Measurements from ENCODE around the gene KIF1B.

Gene KIF1B

GRCh38 chr1:10338047-10338446 is 127.7 kb downstream of the KIF1B start:
- Histone ChIP-seq H4K5ac (ENCODE audit: low read length) (no peak overlapping the region), H2BK15ac (replicated peaks; ENCODE audit: low read depth) (no peak overlapping the region), H2BK120ac (ENCODE audit: low read depth, low read length) (no peak overlapping the region), H3K36me3 (ENCODE audit: control insufficient read depth, insufficient read depth, low read length) (peaks cover 6% of the 10 kb centered on the region), H3K23ac (ENCODE audit: low read length) (no peak overlapping the region), H3K27me3 (ENCODE audit: insufficient read depth, low read length, poor library complexity) (no peaks in the 10 kb centered on the region), H2AK5ac (ENCODE audit: low read length) (no peak overlapping the region), H4K8ac (ENCODE audit: low read depth, low read length) (no peak overlapping the region), H3K79me2 (ENCODE audit: control insufficient read depth, insufficient read depth, low read length) (no peaks in the 10 kb centered on the region), H3K4me1 (ENCODE audit: control insufficient read depth, low read depth, low read length) (no peaks in the 10 kb centered on the region), H3K79me1 (ENCODE audit: low read length) (no peaks in the 10 kb centered on the region), H2BK5ac (ENCODE audit: low read length) (no peak overlapping the region), H3K4me2 (ENCODE audit: low read length) (no peak overlapping the region), H3K4me3 (ENCODE audit: low read length) (no peak overlapping the region), H3K27ac (ENCODE audit: low read depth, low read length) (no peak overlapping the region), H3K4ac (ENCODE audit: low read depth, low read length) (no peak overlapping the region), H3K56ac (ENCODE audit: low read length) (no peak overlapping the region), H3K18ac (ENCODE audit: low read length) (no peak overlapping the region), H3K9ac (ENCODE audit: low read length) (no peak overlapping the region)
- DNase-seq, result peak; percentile 61
- no CpG with 5 or more reads among the region's 2 CpGs for WGBS (ENCODE audit: extremely low coverage, insufficient coverage, low lambda C conversion rate)

DNA sequence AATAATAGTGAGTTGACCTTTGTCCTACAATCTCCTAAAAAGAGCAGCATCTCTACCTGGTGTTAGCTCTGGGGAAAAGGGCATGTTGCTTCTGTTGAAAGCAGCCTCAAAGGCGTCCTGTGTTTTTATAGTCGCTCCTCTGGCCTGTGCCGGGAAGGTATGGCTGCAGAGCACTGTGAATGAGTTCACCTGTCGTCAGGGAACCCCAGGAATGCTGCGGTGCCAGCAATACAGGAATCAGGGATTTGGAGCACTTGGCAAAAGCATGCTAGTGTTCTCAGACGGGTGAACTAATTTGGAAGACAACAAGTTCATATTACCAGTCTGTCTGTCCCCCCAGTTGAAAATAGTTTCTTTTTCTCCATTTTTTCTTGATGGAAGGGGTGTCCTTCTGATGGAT is 128.2 kb downstream of the KIF1B start:
- no peak overlapping the region for H2BK5ac ChIP-seq (ENCODE audit: low read length)
- no CpG with 5 or more reads among the region's 6 CpGs for WGBS (ENCODE audit: extremely low coverage, insufficient coverage, low lambda C conversion rate)
- no peak overlapping the region for H2AK5ac ChIP-seq (ENCODE audit: low read length)
- H3K4ac ChIP-seq (ENCODE audit: low read depth, low read length), result no peak overlapping the region
- no peak overlapping the region for H4K5ac ChIP-seq (ENCODE audit: low read length)
- H3K27me3 ChIP-seq (ENCODE audit: insufficient read depth, low read length, poor library complexity), result no peaks in the 10 kb centered on the region
- no peak overlapping the region for H3K27ac ChIP-seq (ENCODE audit: low read depth, low read length)
- H2BK15ac ChIP-seq (replicated peaks; ENCODE audit: low read depth), result no peak overlapping the region
- no peak overlapping the region for H3K4me2 ChIP-seq (ENCODE audit: low read length)
- no peak overlapping the region for H3K9ac ChIP-seq (ENCODE audit: low read length)
- H3K4me3 ChIP-seq (ENCODE audit: low read length), result no peak overlapping the region
- no peaks in the 10 kb centered on the region for H3K79me2 ChIP-seq (ENCODE audit: control insufficient read depth, insufficient read depth, low read length)
- H3K18ac ChIP-seq (ENCODE audit: low read length), result no peak overlapping the region
- H3K23ac ChIP-seq (ENCODE audit: low read length), result no peak overlapping the region
- no peak overlapping the region for H3K56ac ChIP-seq (ENCODE audit: low read length)
- H2BK120ac ChIP-seq (ENCODE audit: low read depth, low read length), result no peak overlapping the region
- H3K4me1 ChIP-seq (ENCODE audit: control insufficient read depth, low read depth, low read length), result no peaks in the 10 kb centered on the region
- peaks cover 6% of the 10 kb centered on the region for H3K36me3 ChIP-seq (ENCODE audit: control insufficient read depth, insufficient read depth, low read length)
- DNase-seq, result no peak
- H3K79me1 ChIP-seq (ENCODE audit: low read length), result no peaks in the 10 kb centered on the region
- H4K8ac ChIP-seq (ENCODE audit: low read depth, low read length), result no peak overlapping the region

DNA sequence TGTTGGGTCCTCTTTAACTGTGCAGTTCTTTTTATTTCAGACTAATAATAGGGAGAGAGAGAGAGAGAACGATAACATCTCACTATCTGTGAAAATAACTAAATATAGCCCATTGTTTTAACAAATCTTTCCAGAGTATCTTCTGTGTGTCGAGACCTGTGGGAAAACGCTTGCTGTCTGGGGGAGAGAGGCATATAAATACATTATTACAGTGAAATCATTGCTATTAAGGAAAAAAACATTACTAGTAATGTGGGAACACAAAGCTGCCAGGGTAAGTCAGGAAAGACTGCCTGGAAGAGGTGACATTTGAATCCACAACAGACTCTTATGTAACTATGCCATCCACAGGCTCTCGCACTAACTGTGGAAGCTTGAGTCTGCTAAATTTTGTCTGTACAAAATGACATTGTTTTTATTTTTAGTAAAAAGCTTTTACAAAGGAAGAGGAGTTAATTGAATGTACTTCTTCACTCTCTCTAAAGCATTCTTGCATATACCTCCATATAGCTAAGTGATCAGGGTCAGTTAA is 128.7 kb downstream of the KIF1B start:
- Histone ChIP-seq H3K27me3 (ENCODE audit: insufficient read depth, low read length, poor library complexity) (no peaks in the 10 kb centered on the region), H3K56ac (ENCODE audit: low read length) (no peak overlapping the region), H2BK120ac (ENCODE audit: low read depth, low read length) (no peak overlapping the region), H3K18ac (ENCODE audit: low read length) (no peak overlapping the region), H2BK15ac (replicated peaks; ENCODE audit: low read depth) (no peak overlapping the region), H4K8ac (ENCODE audit: low read depth, low read length) (no peak overlapping the region), H3K79me2 (ENCODE audit: control insufficient read depth, insufficient read depth, low read length) (no peaks in the 10 kb centered on the region), H3K4me2 (ENCODE audit: low read length) (no peak overlapping the region), H3K4me3 (ENCODE audit: low read length) (no peak overlapping the region), H3K36me3 (ENCODE audit: control insufficient read depth, insufficient read depth, low read length) (peaks cover 9% of the 10 kb centered on the region), H3K79me1 (ENCODE audit: low read length) (no peaks in the 10 kb centered on the region), H2AK5ac (ENCODE audit: low read length) (no peak overlapping the region), H4K5ac (ENCODE audit: low read length) (no peak overlapping the region), H3K27ac (ENCODE audit: low read depth, low read length) (no peak overlapping the region), H3K9ac (ENCODE audit: low read length) (no peak overlapping the region), H3K4me1 (ENCODE audit: control insufficient read depth, low read depth, low read length) (no peaks in the 10 kb centered on the region), H2BK5ac (ENCODE audit: low read length) (no peak overlapping the region), H3K4ac (ENCODE audit: low read depth, low read length) (no peak overlapping the region), H3K23ac (ENCODE audit: low read length) (no peak overlapping the region)
- DNase-seq, result no peak
- no CpG with 5 or more reads among the region's 4 CpGs for WGBS (ENCODE audit: extremely low coverage, insufficient coverage, low lambda C conversion rate)

GRCh38 chr1:10339815-10340214 is 129.4 kb downstream of the KIF1B start:
- H3K56ac ChIP-seq (ENCODE audit: low read length), result no peak overlapping the region
- H3K27ac ChIP-seq (ENCODE audit: low read depth, low read length), result no peak overlapping the region
- no peaks in the 10 kb centered on the region for H3K4me1 ChIP-seq (ENCODE audit: control insufficient read depth, low read depth, low read length)

DNA sequence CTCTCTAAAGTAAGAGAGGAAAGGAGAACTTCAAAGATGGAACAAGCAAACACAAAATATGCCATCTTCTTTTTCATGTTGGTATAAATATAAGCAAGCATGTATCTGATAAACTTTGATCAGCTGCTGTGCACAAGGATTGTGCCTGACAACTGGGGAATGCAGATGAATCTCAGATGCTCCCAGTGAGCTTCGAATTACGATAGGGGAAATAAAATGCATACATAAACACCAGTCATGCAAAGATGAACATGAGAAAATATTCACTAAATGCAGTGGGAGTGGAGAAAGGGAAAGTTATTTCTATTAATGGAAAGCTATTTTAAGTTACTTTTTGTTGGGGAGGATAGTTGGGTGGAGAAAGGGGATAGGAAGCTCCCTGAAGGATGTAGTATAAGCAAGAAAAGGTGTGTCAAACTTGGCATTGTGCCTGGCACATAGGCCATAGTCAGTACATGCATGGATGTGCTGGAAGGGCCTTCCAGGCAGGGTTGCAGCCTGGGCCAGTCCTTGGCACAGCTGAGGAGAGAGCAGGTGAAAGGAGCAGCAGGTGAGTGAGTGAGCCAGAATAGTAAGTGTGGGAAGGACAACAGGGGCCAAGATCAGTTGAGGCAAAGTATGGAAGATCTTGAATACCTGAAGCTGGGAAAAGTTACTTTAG is 130.7 kb downstream of the KIF1B start:
- H4K8ac ChIP-seq (ENCODE audit: low read depth, low read length), result no peak overlapping the region
- no peak overlapping the region for H3K4me2 ChIP-seq (ENCODE audit: low read length)
- no peak overlapping the region for H3K18ac ChIP-seq (ENCODE audit: low read length)
- H3K27ac ChIP-seq (ENCODE audit: low read depth, low read length), result no peak overlapping the region
- no peak overlapping the region for H2BK5ac ChIP-seq (ENCODE audit: low read length)
- peaks cover 5% of the 10 kb centered on the region for H3K36me3 ChIP-seq (ENCODE audit: control insufficient read depth, insufficient read depth, low read length)
- H3K79me1 ChIP-seq (ENCODE audit: low read length), result no peaks in the 10 kb centered on the region
- no peak overlapping the region for H2AK5ac ChIP-seq (ENCODE audit: low read length)
- no peak overlapping the region for H2BK15ac ChIP-seq (replicated peaks; ENCODE audit: low read depth)
- H3K4me1 ChIP-seq (ENCODE audit: control insufficient read depth, low read depth, low read length), result no peaks in the 10 kb centered on the region
- H3K27me3 ChIP-seq (ENCODE audit: insufficient read depth, low read length, poor library complexity), result no peaks in the 10 kb centered on the region
- H3K79me2 ChIP-seq (ENCODE audit: control insufficient read depth, insufficient read depth, low read length), result no peaks in the 10 kb centered on the region
- no peak overlapping the region for H3K23ac ChIP-seq (ENCODE audit: low read length)
- no peak overlapping the region for H2BK120ac ChIP-seq (ENCODE audit: low read depth, low read length)
- DNase-seq, result no peak
- no peak overlapping the region for H3K4me3 ChIP-seq (ENCODE audit: low read length)
- no peak overlapping the region for H3K4ac ChIP-seq (ENCODE audit: low read depth, low read length)
- no peak overlapping the region for H3K56ac ChIP-seq (ENCODE audit: low read length)
- no CpG with 5 or more reads among the region's 2 CpGs for WGBS (ENCODE audit: extremely low coverage, insufficient coverage, low lambda C conversion rate)
- H3K9ac ChIP-seq (ENCODE audit: low read length), result no peak overlapping the region
- H4K5ac ChIP-seq (ENCODE audit: low read length), result no peak overlapping the region

More at GRCh38 chr1:10339815-10340214, 129.4 kb downstream of the KIF1B start:
- no peak overlapping the region for H3K4ac ChIP-seq (ENCODE audit: low read depth, low read length)
- peaks cover 5% of the 10 kb centered on the region for H3K36me3 ChIP-seq (ENCODE audit: control insufficient read depth, insufficient read depth, low read length)
- no peak overlapping the region for H2AK5ac ChIP-seq (ENCODE audit: low read length)
- no peak overlapping the region for H2BK5ac ChIP-seq (ENCODE audit: low read length)
- no peak overlapping the region for H3K23ac ChIP-seq (ENCODE audit: low read length)
- H3K27me3 ChIP-seq (ENCODE audit: insufficient read depth, low read length, poor library complexity), result no peaks in the 10 kb centered on the region
- DNase-seq, result peak; percentile 92
- no peak overlapping the region for H3K4me3 ChIP-seq (ENCODE audit: low read length)
- H3K4me2 ChIP-seq (ENCODE audit: low read length), result no peak overlapping the region
- no peaks in the 10 kb centered on the region for H3K79me1 ChIP-seq (ENCODE audit: low read length)
- H4K5ac ChIP-seq (ENCODE audit: low read length), result no peak overlapping the region
- no peak overlapping the region for H4K8ac ChIP-seq (ENCODE audit: low read depth, low read length)
- H3K9ac ChIP-seq (ENCODE audit: low read length), result no peak overlapping the region
- H3K79me2 ChIP-seq (ENCODE audit: control insufficient read depth, insufficient read depth, low read length), result no peaks in the 10 kb centered on the region
- no peak overlapping the region for H2BK15ac ChIP-seq (replicated peaks; ENCODE audit: low read depth)
- no peak overlapping the region for H2BK120ac ChIP-seq (ENCODE audit: low read depth, low read length)
- no CpG with 5 or more reads among the region's 5 CpGs for WGBS (ENCODE audit: extremely low coverage, insufficient coverage, low lambda C conversion rate)
- no peak overlapping the region for H3K18ac ChIP-seq (ENCODE audit: low read length)

DNA sequence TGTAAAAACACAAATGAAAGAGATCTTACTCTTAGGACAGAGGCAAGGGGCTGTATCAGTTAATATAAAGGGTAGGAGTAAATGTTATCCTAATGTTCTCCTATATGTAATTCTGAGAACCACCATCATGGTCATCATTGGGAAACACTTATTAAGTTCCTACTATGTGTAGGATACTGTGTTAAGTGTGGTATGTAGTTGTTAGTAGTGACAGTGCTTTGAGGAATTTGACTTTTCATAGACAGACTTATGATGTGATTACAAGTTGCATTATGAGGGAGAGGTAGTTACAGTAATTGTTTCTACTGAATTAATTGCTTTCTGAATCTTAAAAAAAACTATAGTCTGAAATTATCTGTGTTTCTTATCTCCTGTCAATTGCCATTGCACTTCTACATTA is 136.7 kb downstream of the KIF1B start:
- no peak overlapping the region for H3K23ac ChIP-seq (ENCODE audit: low read length)
- peaks cover 3% of the 10 kb centered on the region for H3K36me3 ChIP-seq (ENCODE audit: control insufficient read depth, insufficient read depth, low read length)
- no peak overlapping the region for H2BK15ac ChIP-seq (replicated peaks; ENCODE audit: low read depth)
- H4K5ac ChIP-seq (ENCODE audit: low read length), result no peak overlapping the region
- no peak overlapping the region for H3K4me3 ChIP-seq (ENCODE audit: low read length)
- H3K9ac ChIP-seq (ENCODE audit: low read length), result no peak overlapping the region
- no peak overlapping the region for H4K8ac ChIP-seq (ENCODE audit: low read depth, low read length)
- H2BK5ac ChIP-seq (ENCODE audit: low read length), result no peak overlapping the region
- no peak overlapping the region for H3K18ac ChIP-seq (ENCODE audit: low read length)
- H2BK120ac ChIP-seq (ENCODE audit: low read depth, low read length), result no peak overlapping the region
- no peaks in the 10 kb centered on the region for H3K79me1 ChIP-seq (ENCODE audit: low read length)
- H3K27ac ChIP-seq (ENCODE audit: low read depth, low read length), result no peak overlapping the region
- no peak overlapping the region for H2AK5ac ChIP-seq (ENCODE audit: low read length)
- H3K79me2 ChIP-seq (ENCODE audit: control insufficient read depth, insufficient read depth, low read length), result no peaks in the 10 kb centered on the region
- no peak for DNase-seq
- no peak overlapping the region for H3K56ac ChIP-seq (ENCODE audit: low read length)
- peaks cover 4% of the 10 kb centered on the region for H3K4me1 ChIP-seq (ENCODE audit: control insufficient read depth, low read depth, low read length)
- H3K4me2 ChIP-seq (ENCODE audit: low read length), result no peak overlapping the region
- no peak overlapping the region for H3K4ac ChIP-seq (ENCODE audit: low read depth, low read length)
- H3K27me3 ChIP-seq (ENCODE audit: insufficient read depth, low read length, poor library complexity), result no peaks in the 10 kb centered on the region
